Measurements from ENCODE around the gene ACTR5.
"Not testable (repeated sequence)": the region's sequence is repeated elsewhere in the genome, so short reads cannot be mapped to it uniquely, and the experiment has no call there.

ACTR5 gene

DNA sequence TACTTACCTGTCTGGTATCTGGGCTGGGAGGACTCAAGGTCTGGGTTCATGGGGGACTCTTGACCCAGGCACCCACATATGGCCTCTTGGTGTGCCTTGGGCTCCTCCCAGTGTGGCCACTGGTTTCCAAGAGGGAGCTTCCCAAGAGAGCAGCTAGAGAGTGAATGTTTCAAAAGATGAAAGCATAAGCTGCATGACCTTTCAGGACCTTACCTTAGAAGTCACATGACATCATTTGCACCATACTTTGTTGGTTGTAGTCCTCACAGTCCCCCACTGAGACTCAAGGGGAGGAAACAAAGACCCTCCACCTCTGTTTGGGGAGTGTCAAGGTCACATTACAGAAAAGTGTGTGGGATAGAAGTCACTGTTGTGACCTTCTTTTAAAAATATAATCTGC lies 13.9 kb downstream of the ACTR5 start:
- no peak overlapping the region for H3K27ac ChIP-seq
- no peak for DNase-seq (ENCODE audit: low read depth, low spot score)

GRCh38 chr20:38763616-38764015 lies 15.4 kb downstream of the ACTR5 start:
- DNase-seq (ENCODE audit: low read depth, low spot score): no peak
- no peak overlapping the region for H3K27ac ChIP-seq

- peak; percentile 86 for DNase-seq (ENCODE audit: low read depth, low spot score)
- H3K27ac ChIP-seq: peak overlapping the region; percentile 48
These were observed 16.5 kb downstream of the ACTR5 start for GRCh38 chr20:38764567-38765318.

DNA sequence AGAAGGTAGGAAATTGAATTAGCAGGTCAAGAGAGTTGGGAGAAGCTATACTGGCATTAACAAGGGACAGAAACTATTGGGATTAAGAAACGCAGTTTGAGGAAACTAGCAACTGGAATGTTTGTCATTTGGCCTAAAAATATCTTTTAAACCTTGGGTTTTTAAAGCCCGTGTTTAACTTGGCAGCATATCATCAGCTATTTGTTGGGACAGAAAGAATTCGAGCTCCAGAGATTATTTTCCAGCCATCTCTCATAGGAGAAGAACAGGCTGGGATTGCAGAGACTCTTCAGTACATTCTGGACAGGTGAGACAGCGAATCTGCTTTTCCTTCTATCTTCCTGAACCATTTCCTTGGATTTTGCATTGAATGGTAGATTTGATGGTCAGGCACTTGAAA lies 17.8 kb downstream of the ACTR5 start:
- no peak overlapping the region for H3K27ac ChIP-seq
- no peak for DNase-seq (ENCODE audit: low read depth, low spot score)

DNA sequence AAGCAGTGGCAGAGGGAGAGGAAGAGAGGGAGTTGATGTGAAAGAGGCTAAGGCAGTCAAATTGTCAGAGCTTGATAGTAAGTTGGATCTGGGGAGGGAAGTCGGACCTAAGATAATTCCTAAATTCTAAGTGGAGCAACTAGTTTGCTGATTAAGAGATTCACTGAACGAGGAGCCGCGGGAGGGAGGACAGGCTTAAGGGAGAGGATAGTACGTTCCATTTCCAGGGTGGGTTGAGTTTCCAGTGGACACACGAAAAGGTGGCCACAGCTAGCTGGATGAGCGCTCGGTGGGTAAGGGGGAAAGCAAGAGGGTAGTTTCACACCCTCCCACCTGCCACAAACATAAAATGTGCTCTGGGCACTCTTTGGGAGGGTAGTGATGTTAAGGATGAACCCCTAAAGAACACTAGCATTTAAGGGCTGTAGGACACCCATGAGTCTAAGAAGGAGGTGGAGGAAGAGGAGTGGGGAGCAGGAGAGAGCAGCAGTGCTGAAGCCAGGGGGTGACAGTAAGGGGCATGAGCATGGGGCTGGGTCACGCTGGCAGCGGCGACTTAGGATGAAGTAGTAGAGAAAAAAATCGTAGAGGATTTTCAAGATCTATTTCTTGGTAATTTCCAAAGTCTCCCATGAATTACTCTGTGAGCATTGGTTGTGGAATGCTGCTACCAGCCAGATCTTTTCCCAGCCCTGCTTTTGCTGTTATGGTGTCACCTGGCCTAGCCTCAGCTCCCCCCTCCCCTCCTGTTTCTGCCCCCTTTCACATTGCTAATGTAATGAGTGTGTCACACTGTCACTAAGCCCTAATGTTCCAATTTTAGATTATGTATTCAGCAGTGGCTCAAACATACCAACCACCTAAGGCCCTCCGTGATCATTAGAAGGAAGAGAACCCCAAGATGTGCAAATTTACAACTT lies 21.4 kb downstream of the ACTR5 start:
- H3K27ac ChIP-seq: no peak overlapping the region
- DNase-seq (ENCODE audit: low read depth, low spot score): no peak

DNA sequence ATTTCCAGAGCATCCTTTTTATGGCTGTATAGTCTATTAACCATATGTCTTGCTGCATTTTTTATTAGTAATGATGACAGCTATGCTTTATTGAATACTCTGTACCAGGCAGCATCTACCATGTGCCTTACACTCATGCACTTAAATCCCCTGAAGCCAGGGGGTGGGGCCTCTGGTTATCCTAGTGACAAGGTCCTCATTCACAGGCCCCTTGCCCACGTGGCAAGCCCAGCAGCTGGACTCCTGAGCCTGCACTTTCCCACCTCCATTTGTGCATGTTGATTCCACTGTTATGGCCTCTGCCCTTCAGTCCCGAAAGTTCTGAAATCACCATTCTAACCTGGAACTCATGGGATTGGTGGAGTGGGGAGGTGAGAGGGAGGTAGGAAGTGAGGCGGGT lies 22.3 kb downstream of the ACTR5 start:
- no peak overlapping the region for H3K27ac ChIP-seq
- DNase-seq (ENCODE audit: low read depth, low spot score): no peak

GRCh38 chr20:38770970-38771369 lies 22.7 kb downstream of the ACTR5 start:
- H3K27ac ChIP-seq: no peak overlapping the region
- DNase-seq (ENCODE audit: low read depth, low spot score): no peak

- no peak overlapping the region for H3K27ac ChIP-seq
- no peak for DNase-seq (ENCODE audit: low read depth, low spot score)
These were observed 23.4 kb downstream of the ACTR5 start for GRCh38 chr20:38771621-38772020.

- DNase-seq (ENCODE audit: low read depth, low spot score): no peak
- no peak overlapping the region for H3K27ac ChIP-seq
These were observed 25.9 kb downstream of the ACTR5 start for GRCh38 chr20:38774167-38774566.

DNA sequence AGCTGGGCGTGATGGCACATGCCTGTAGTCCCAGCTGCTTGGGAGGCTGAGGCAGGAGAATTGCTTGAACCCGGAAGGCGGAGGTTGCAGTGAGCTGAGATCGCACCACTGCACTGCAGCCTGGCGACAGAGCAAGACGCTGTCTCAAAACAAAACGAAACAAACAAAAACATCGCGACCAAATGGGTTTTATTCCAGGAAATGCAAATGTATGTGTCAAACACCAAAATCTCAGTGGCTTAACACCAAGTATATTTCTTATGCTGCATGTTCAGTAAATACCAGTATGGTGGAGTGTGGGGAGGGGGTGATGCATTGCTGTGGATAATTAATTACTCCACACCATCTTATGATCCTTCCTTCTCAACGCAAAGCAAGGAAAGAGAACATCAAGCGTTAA lies 28.1 kb downstream of the ACTR5 start:
- no peak for DNase-seq (ENCODE audit: low read depth, low spot score)
- H3K27ac ChIP-seq: no peak overlapping the region

GRCh38 chr20:38779247-38780097 lies 31.2 kb downstream of the ACTR5 start:
- DNase-seq (ENCODE audit: low read depth, low spot score): no peak
- H3K27ac ChIP-seq: no peak overlapping the region

DNA sequence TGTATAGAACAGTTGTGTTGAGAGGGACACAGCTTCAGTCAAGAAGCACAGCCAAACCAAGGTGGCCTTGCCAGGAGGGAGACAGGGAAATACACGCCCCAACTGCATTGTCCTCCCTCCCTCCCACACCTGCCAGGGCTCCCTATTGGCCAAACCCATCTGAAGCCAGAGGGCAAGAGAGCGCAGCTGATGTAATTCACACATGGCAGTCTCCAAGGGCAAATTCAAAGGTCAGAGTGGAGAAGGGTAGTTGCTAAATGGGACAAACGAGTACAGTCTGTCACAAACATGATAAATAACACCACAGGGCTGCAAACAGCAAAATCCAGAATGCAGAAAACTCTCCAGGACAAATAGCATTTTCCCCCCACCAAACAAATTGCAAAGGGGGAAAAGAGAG lies 34.0 kb downstream of the ACTR5 start:
- DNase-seq (ENCODE audit: low read depth, low spot score): no peak
- H3K27ac ChIP-seq: no peak overlapping the region

- no peak for DNase-seq (ENCODE audit: low read depth, low spot score)
- no peak overlapping the region for H3K27ac ChIP-seq
These were observed 39.6 kb downstream of the ACTR5 start for GRCh38 chr20:38787870-38788269.

DNA sequence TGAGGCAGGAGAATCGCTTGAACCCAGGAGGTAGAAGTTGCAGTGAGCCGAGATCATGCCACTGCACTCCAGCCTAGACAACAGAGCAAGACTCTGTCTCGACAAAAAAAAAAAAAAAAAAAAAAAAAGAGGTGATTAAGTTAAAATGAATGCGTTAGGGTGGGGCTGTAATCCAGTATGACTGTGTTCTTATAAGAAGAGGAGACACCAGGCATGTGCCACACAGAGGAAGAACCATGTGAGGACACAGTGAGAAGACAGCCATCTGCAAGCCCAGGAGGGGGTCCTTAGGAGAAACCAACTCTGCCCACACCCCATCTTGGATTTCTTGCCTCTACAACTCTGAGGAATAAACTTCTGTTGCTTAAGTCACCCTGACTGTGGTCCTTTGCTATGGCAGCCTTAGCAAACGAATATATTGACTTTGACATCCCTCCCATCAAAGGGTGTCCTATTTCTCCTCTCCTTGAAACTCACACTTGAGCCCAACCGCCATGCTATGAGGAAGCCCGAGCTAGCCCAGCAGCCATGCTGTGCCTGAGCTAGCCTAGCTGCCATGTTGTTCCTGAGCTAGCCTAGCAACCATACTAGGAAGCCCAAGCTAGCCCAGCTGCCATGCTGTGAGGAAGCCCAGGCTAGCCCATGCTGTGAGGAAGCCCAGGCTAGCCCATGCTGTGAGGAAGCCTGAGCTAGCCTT lies 41.4 kb downstream of the ACTR5 start:
- peak; percentile 56 for DNase-seq (ENCODE audit: low read depth, low spot score)
- H3K27ac ChIP-seq: peak overlapping the region; percentile 75

GRCh38 chr20:38790200-38791053 lies 42.2 kb downstream of the ACTR5 start:
- DNase-seq (ENCODE audit: low read depth, low spot score): peak; percentile 44
- H3K27ac ChIP-seq: peak overlapping the region; percentile 75

GRCh38 chr20:38791291-38791690 lies 43.0 kb downstream of the ACTR5 start:
- DNase-seq (ENCODE audit: low read depth, low spot score): no peak
- H3K27ac ChIP-seq: no peak overlapping the region

GRCh38 chr20:38791940-38792339 lies 43.7 kb downstream of the ACTR5 start:
- no peak for DNase-seq (ENCODE audit: low read depth, low spot score)
- H3K27ac ChIP-seq: no peak overlapping the region

- not testable (repeated sequence) for H3K27ac ChIP-seq; DNase-seq (ENCODE audit: low read depth, low spot score)
These were observed 45.8 kb downstream of the ACTR5 start for GRCh38 chr20:38794057-38794456.

- no peak overlapping the region for H3K27ac ChIP-seq
- no peak for DNase-seq (ENCODE audit: low read depth, low spot score)
These were observed 50.0 kb downstream of the ACTR5 start for GRCh38 chr20:38798266-38798665.
